ENCODE measurements around the gene RPTOR. TPM values are rescaled to one million over a fixed set of nuclear protein-coding genes. Genes with fewer than 3 reads are reported as not detected.

Gene RPTOR
- total RNA-seq, 1 experiment from 2014 or later, result 25.1 TPM

DNA sequence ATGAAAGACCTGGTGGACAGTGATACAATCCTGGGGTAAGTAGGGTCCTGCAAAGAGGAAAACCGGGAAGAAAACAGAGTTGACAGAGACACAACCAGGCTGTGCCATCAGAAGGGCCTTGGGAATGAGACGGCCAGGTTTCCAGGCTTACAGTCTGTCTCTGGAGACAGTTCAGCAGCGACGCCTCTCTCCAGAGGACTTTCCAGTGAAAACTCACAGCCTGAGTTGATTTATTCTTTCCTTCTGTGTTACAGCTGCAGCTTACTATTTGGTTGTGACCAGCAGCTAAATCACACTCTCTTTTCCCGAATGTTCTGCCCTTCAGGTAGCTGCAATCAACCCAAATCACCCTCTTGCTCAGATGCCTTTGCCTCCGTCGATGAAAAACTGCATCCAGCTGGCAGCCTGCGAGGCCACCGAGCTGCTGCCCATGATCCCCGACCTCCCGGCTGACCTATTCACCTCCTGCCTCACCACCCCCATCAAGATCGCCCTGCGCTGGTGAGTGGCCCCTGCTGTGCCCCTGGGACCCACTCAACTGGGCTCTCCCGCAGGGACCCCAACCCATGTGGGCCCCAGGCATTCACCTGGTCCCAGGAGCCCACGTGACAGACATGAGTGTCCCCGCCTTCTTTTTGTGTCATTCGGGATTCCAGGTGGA is 209.2 kb downstream of the RPTOR start:
- no peak for DNase-seq
- no peak overlapping the region for H3K4me3 Mint-ChIP-seq
- Histone ChIP-seq H2AFZ (ENCODE audit: low read length) (no peak overlapping the region), H4K5ac (ENCODE audit: insufficient read length, low read depth, low read length) (no peak overlapping the region), H3K18ac (ENCODE audit: insufficient read length, low read depth, low read length) (no peak overlapping the region), H3K4me1 (ENCODE audit: insufficient read depth, low read length) (peaks cover 8% of the 10 kb centered on the region; the same call in 1 of the 2 replicates), H3K56ac (ENCODE audit: insufficient read length, low read depth, low read length) (no peak overlapping the region), H4K20me1 (ENCODE audit: control insufficient read depth, insufficient read depth, insufficient read length) (no peaks in the 10 kb centered on the region), H2BK20ac (ENCODE audit: low read depth, low read length, poor library complexity, severe bottlenecking) (no peak overlapping the region), H3K9ac (ENCODE audit: extremely low read depth, insufficient read length, low read length) (no peak overlapping the region), H3K27me3 (ENCODE audit: insufficient read depth, low read length) (no peaks in the 10 kb centered on the region), H3K4ac (ENCODE audit: low read depth, low read length) (no peak overlapping the region), H3K23ac (ENCODE audit: insufficient read length, low read depth, low read length) (no peak overlapping the region), H2AK5ac (ENCODE audit: insufficient read length, low read length) (no peak overlapping the region), H2BK120ac (ENCODE audit: low read depth, low read length, poor library complexity, severe bottlenecking) (no peak overlapping the region), H3K23me2 (ENCODE audit: insufficient read length, low read depth, low read length, poor library complexity, severe bottlenecking) (no peaks in the 10 kb centered on the region), H3K79me2 (ENCODE audit: insufficient read depth, low read length) (no peaks in the 10 kb centered on the region), H3K79me1 (ENCODE audit: insufficient read depth, low read depth, low read length, poor library complexity, severe bottlenecking) (no peaks in the 10 kb centered on the region), H2BK12ac (ENCODE audit: insufficient read length, low read depth, low read length) (no peak overlapping the region), H3K14ac (ENCODE audit: insufficient read depth, low read length) (no peak overlapping the region), H2BK5ac (ENCODE audit: insufficient read length, low read length) (no peak overlapping the region), H4K8ac (replicated peaks; ENCODE audit: insufficient read length, low read depth, low read length) (no peak overlapping the region), H3K9me3 (ENCODE audit: control insufficient read depth, low read depth, low read length) (no peaks in the 10 kb centered on the region), H3K4me2 (ENCODE audit: insufficient read depth, insufficient read length, low read length) (no peak overlapping the region), H2BK15ac (ENCODE audit: low read depth, low read length) (no peak overlapping the region), H3T11ph (ENCODE audit: low read length) (no peak overlapping the region), H3K27ac (ENCODE audit: insufficient read length, low read depth, low read length) (no peak overlapping the region), H4K91ac (ENCODE audit: insufficient read length, low read depth, low read length) (no peak overlapping the region)
- H3K36me3 Mint-ChIP-seq (ENCODE audit: insufficient read depth in 1 of 3, low read depth in 3 of 3), result peaks cover 7 to 17% (median 10%) of the 10 kb centered on the region in 3 experiments
- H3K9me3 Mint-ChIP-seq, result no peaks in the 10 kb centered on the region
- TF ChIP-seq, protein P1, sequence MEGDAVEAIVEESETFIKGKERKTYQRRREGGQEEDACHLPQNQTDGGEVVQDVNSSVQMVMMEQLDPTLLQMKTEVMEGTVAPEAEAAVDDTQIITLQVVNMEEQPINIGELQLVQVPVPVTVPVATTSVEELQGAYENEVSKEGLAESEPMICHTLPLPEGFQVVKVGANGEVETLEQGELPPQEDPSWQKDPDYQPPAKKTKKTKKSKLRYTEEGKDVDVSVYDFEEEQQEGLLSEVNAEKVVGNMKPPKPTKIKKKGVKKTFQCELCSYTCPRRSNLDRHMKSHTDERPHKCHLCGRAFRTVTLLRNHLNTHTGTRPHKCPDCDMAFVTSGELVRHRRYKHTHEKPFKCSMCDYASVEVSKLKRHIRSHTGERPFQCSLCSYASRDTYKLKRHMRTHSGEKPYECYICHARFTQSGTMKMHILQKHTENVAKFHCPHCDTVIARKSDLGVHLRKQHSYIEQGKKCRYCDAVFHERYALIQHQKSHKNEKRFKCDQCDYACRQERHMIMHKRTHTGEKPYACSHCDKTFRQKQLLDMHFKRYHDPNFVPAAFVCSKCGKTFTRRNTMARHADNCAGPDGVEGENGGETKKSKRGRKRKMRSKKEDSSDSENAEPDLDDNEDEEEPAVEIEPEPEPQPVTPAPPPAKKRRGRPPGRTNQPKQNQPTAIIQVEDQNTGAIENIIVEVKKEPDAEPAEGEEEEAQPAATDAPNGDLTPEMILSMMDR (conservative IDR thresholded peaks at IDR 0.05), result no peak
- H3K27ac Mint-ChIP-seq, result peak overlapping the region; percentile 53 to 89 (median 78); a peak in 5 of 7 replicates
- peaks cover 32 to 39% of the 10 kb centered on the region in 2 experiments for H3K4me1 Mint-ChIP-seq
- H3K27me3 Mint-ChIP-seq (ENCODE audit: low read depth), result no peaks in the 10 kb centered on the region
- WGBS (ENCODE audit: extremely low coverage, insufficient read length, low lambda C conversion rate), result no CpG with 5 or more reads among the region's 17 CpGs

Measured in H9 (cell line).